Transverse colon (tissue), 4 donors: ENCODE results near the gene ISOC1.

Experiments used
- CTCF ChIP-seq, 5 experiments: fragments of 200-600 bp in 3 of 5; fragments of 450-650 bp in 2 of 5; sonication (generic) in 3 of 5; IDR thresholded peaks; 1 replicate in 2 of 5; 2 replicates in 3 of 5; pipeline ENCODE4 v1.5.1; 2016 to 2017; ENCODE audit warnings: antibody characterized with exemption in 5 of 5, inconsistent platforms in 3 of 5, mild to moderate bottlenecking in 2 of 5, moderate library complexity in 1 of 5
- EP300 ChIP-seq: sonication (generic); formaldehyde crosslinking; IDR thresholded peaks from one replicate; pipeline ENCODE4 v1.6.1; 2017; ENCODE audit warnings: antibody characterized with exemption, low read depth
- POLR2A ChIP-seq: fragments of 450-650 bp; IDR thresholded peaks from one replicate; pipeline ENCODE4 v1.6.1; 2016; ENCODE audit warnings: antibody characterized with exemption, mild to moderate bottlenecking, moderate library complexity
- POLR2AphosphoS5 ChIP-seq, 3 donors: sonication (generic); formaldehyde crosslinking; IDR thresholded peaks; one replicate each; pipeline ENCODE4 v1.6.1; 2016; ENCODE audit warnings: antibody characterized with exemption in 3 of 3

GRCh38 chr5:129099184-129099569, 4.6 kb downstream of the ISOC1 start:
- TF ChIP-seq POLR2A (no peak), CTCF (IDR thresholded peaks at IDR 0.05) (no peak), POLR2AphosphoS5 (IDR thresholded peaks at IDR 0.05) (no peak), EP300 (no peak)
